C4-2B (cell line): ENCODE measurements around the gene NRG3.

Experiments used
- CTCF ChIP-seq: fragments of 450-650 bp; conservative IDR thresholded peaks from 2 replicates; pipeline ENCODE4 v1.5.1; 2017; ENCODE audit warnings: mild to moderate bottlenecking
- ZFX ChIP-seq: fragments of 450-650 bp; IDR thresholded peaks from 2 replicates; pipeline ENCODE4 v1.6.1; 2017

- TF ChIP-seq CTCF (no peak), ZFX (no peak)
These were observed 660.5 kb downstream of the NRG3 start for GRCh38 chr10:82535457-82535856.
